HG03060 (cell line): ENCODE results near the gene FNIP2.

Experiments used
- ATAC-seq: cut with Tn5 transposase; IDR thresholded peaks from one replicate; pipeline ENCODE4 v1.9.1; 2021; ENCODE audit warnings: low read depth, moderate number of reproducible peaks; ENCODE audit not compliant: unreplicated experiment

Gene FNIP2

GRCh38 chr4:158835226-158836001, 66.6 kb downstream of the FNIP2 start:
- ATAC-seq, result no peak

GRCh38 chr4:158836002-158836369, 67.2 kb downstream of the FNIP2 start:
- no peak for ATAC-seq

GRCh38 chr4:158836828-158837449, 68.1 kb downstream of the FNIP2 start:
- ATAC-seq, result no peak

- ATAC-seq, result no peak
These were observed 68.8 kb downstream of the FNIP2 start for GRCh38 chr4:158837527-158838141.

GRCh38 chr4:158840131-158840530, 71.3 kb downstream of the FNIP2 start:
- no peak for ATAC-seq

- no peak for ATAC-seq
These were observed 72.7 kb downstream of the FNIP2 start for GRCh38 chr4:158841540-158841939.

- no peak for ATAC-seq
These were observed 76.7 kb downstream of the FNIP2 start for GRCh38 chr4:158845311-158846041.

GRCh38 chr4:158847535-158847934, 78.7 kb downstream of the FNIP2 start:
- ATAC-seq, result no peak

- ATAC-seq, result no peak
These were observed 80.9 kb downstream of the FNIP2 start for GRCh38 chr4:158849681-158850080.

- no peak for ATAC-seq
These were observed 81.5 kb downstream of the FNIP2 start for GRCh38 chr4:158850371-158850770.

GRCh38 chr4:158850800-158851644, 82.2 kb downstream of the FNIP2 start:
- ATAC-seq, result no peak

GRCh38 chr4:158854236-158854635, 85.4 kb downstream of the FNIP2 start:
- no peak for ATAC-seq

- peak; percentile 63 for ATAC-seq
These were observed 88.0 kb downstream of the FNIP2 start for GRCh38 chr4:158856852-158857251.

- ATAC-seq, result no peak
These were observed 89.1 kb downstream of the FNIP2 start for GRCh38 chr4:158857951-158858350.

GRCh38 chr4:158858410-158859199, 89.8 kb downstream of the FNIP2 start:
- no peak for ATAC-seq

- ATAC-seq, result no peak
These were observed 90.8 kb downstream of the FNIP2 start for GRCh38 chr4:158859661-158860060.

GRCh38 chr4:158860856-158861255, 92.0 kb downstream of the FNIP2 start:
- peak; percentile 42 for ATAC-seq

- ATAC-seq, result no peak
These were observed 92.5 kb downstream of the FNIP2 start for GRCh38 chr4:158861281-158861680.

- ATAC-seq, result no peak
These were observed 92.9 kb downstream of the FNIP2 start for GRCh38 chr4:158861766-158862165.
